ENCODE data around the gene FGF14.

- no peak for TF ChIP-seq CTCF (IDR thresholded peaks at IDR 0.05)
- TF ChIP-seq ZFX (IDR thresholded peaks at IDR 0.05; ENCODE audit: borderline replicate concordance): no peak
Observed at GRCh38 chr13:102183509-102184182, 218.2 kb downstream of the FGF14 start.

Measured in 22Rv1 (cell line).